ENCODE measurements around the gene MRPL44. TPM values are rescaled to one million over a fixed set of nuclear protein-coding genes. Genes with fewer than 3 reads are reported as not detected.

Gene MRPL44
- total and polyA plus RNA-seq, 2 of the 13 experiments (the other 11 are each of a cell fraction or from before 2014, with no cell fraction given): 38.4 to 78.0 TPM

- TF ChIP-seq THAP8 (CRISPR knock-in tag; IDR thresholded peaks at IDR 0.05; ENCODE audit: borderline replicate concordance) (no peak), THRA (CRISPR knock-in tag; IDR thresholded peaks at IDR 0.05; ENCODE audit: borderline replicate concordance) (peak; percentile 38; the same call in 1 of the 2 replicates), ZNF136 (CRISPR knock-in tag; IDR thresholded peaks at IDR 0.05; ENCODE audit: low read depth) (no peak), MIXL1 (CRISPR knock-in tag; IDR thresholded peaks at IDR 0.05) (0 out of 2 replicates have a peak, but pooled peaks have one; percentile 32), ZNF773 (CRISPR knock-in tag; IDR thresholded peaks at IDR 0.05; ENCODE audit: borderline replicate concordance) (no peak), KLF9 (CRISPR knock-in tag; IDR thresholded peaks at IDR 0.05; ENCODE audit: low read depth) (no peak), THAP7 (CRISPR knock-in tag; IDR thresholded peaks at IDR 0.05) (no peak), PAX8 (CRISPR knock-in tag; IDR thresholded peaks at IDR 0.05; ENCODE audit: borderline replicate concordance) (no peak), ZNF780A (CRISPR knock-in tag; IDR thresholded peaks at IDR 0.05) (no peak), BCLAF1 (IDR thresholded peaks at IDR 0.05) (no peak), SKIL (CRISPR knock-in tag; IDR thresholded peaks at IDR 0.05; ENCODE audit: borderline replicate concordance) (no peak), ZNF264 (CRISPR knock-in tag; IDR thresholded peaks at IDR 0.05) (no peak), BRF2 (CRISPR knock-in tag; IDR thresholded peaks at IDR 0.05) (no peak; the same call in 1 of the 2 replicates), DR1 (CRISPR knock-in tag; IDR thresholded peaks at IDR 0.05) (peak; percentile 47; the same call in 1 of the 2 replicates), ZNF143 (CRISPR knock-in tag; IDR thresholded peaks at IDR 0.05) (no peak), SRSF9 (IDR thresholded peaks at IDR 0.05; ENCODE audit: borderline replicate concordance, insufficient read depth, low read depth, low read length, poor library complexity, severe bottlenecking) (no peak), ZNF296 (CRISPR knock-in tag; conservative IDR thresholded peaks at IDR 0.05) (0 out of 2 replicates have a peak, but pooled peaks have one; percentile 25), ELF3 (CRISPR knock-in tag; IDR thresholded peaks at IDR 0.05) (0 out of 2 replicates have a peak, but pooled peaks have one; percentile 9), NPAS2 (CRISPR knock-in tag; IDR thresholded peaks at IDR 0.05; ENCODE audit: borderline replicate concordance) (no peak; the same call in 1 of the 2 replicates), HNF4G (IDR thresholded peaks at IDR 0.05; ENCODE audit: borderline replicate concordance, low read depth, low read length) (no peak), HNF4G (CRISPR knock-in tag; IDR thresholded peaks at IDR 0.05; ENCODE audit: borderline replicate concordance, low read depth) (peak; percentile 21; the same call in 1 of the 2 replicates)
These were observed 13.0 kb upstream of the MRPL44 start (continued) for GRCh38 chr2:223944166-223944702.

Measured in HepG2 (cell line).